Pancreas (tissue), 10 donors: ENCODE data around the gene PHLDA3. TPM values are rescaled to one million over a fixed set of nuclear protein-coding genes. Genes with fewer than 3 reads are reported as not detected.

Source experiments
- ATAC-seq, 4 donors: fragments of 200-7000 bp; cut with Tn5 transposase; one replicate each; pipeline versions ENCODE4 v1.8.0 to v1.9.1; 2020; ENCODE audit warnings: mild to moderate bottlenecking in 4 of 4, moderate library complexity in 4 of 4
- DNase-seq, 6 donors: peaks; one replicate each; pipeline ENCODE4 v3.0.0-alpha.2; 2020
- FAIRE-seq: peaks from 2 replicates; lab custom pipeline; 2012; peaks lifted over from hg19 to GRCh38; lab: Jason Lieb, UNC
- H3K27ac ChIP-seq, 4 donors: fragments of 200-600 bp; sonication (generic); 1 replicate in 3 of 4; 2 replicates in 1 of 4; pipeline versions ENCODE4 v1.5.0 to v1.8.0; 2020
- H3K27me3 ChIP-seq, 4 donors: fragments of 200-600 bp; one replicate each; pipeline ENCODE4 v1.8.0; 2021
- H3K36me3 ChIP-seq, 3 donors: fragments of 200-600 bp; sonication (generic) in 1 of 3; one replicate each; pipeline versions ENCODE4 v1.5.0 to v1.8.0; 2020 to 2021
- H3K4me1 ChIP-seq, 3 donors: fragments of 200-600 bp; one replicate each; pipeline ENCODE4 v1.8.0; 2021
- H3K4me3 ChIP-seq, 4 donors: fragments of 200-600 bp; sonication (generic) in 2 of 4; one replicate each; pipeline versions ENCODE4 v1.5.0 to v1.8.0; 2020 to 2021
- H3K9me3 ChIP-seq, 4 donors: fragments of 200-600 bp; one replicate each; pipeline ENCODE4 v1.8.0; 2021
- CTCF ChIP-seq, 4 donors: fragments of 200-600 bp; sonication (generic) in 3 of 4; IDR thresholded peaks; one replicate each; pipeline versions ENCODE4 v1.5.0 to v1.8.0; 2021; ENCODE audit warnings: antibody characterized with exemption in 4 of 4
- WGBS, 2 donors: extraction: QIAGEN DNeasy Blood & Tissue Kit; methylation state at CpG; one replicate each; pipeline ENCODE4 v1.1.7; 2013; 5-methylcytosine and 5-hydroxymethylcytosine counted together
- intact Hi-C, 3 donors: fragments of 100-400 bp; cut with DNase I; formaldehyde crosslinking; loops; one replicate each; pipeline versions ENCODE4 v1.11.1 to v1.14.2; 2022
- polyA plus RNA-seq, 2 donors: library from polyadenylated mRNA; stranded (reverse); fragments of 200-250 nt; gene quantifications; one replicate each; pipeline ENCODE4 v1.2.3, GENCODE V29; 2013
- total RNA-seq, 6 donors: library from RNA; stranded (reverse); fragmentation: NEBNext Ultra II Directional in 4 of 6; extraction: Animal tissue kit (Norgen Biotek cat#: 25700) in 4 of 6; gene quantifications; one replicate each; pipeline versions ENCODE4 v1.2.1 to v1.2.4, GENCODE V29; 2021 to 2023
- donor health status: healthy with polysubstance abuse.
- donor health status: DM: no; HTN: no; CAD: no; lungs with moderate emphysema.
- donor health status: DM: no; HTN: no; CAD: no.
- donor health status: control.
- donor health status: control.
- donor health status: Bipolar disorder and iron deficiency.
- donor health status: DM: yes; HTN: yes; CAD: no.
- donor health status: DM: no; HTN: no; CAD: no.
- donor health status: DM: no; HTN: no; CAD: no.
- donor health status: DM: yes; HTN: yes; CAD: no.

The PHLDA3 gene
- total and polyA plus RNA-seq, 8 donors = 8.6 to 24.4 (median 12.8) TPM

DNA sequence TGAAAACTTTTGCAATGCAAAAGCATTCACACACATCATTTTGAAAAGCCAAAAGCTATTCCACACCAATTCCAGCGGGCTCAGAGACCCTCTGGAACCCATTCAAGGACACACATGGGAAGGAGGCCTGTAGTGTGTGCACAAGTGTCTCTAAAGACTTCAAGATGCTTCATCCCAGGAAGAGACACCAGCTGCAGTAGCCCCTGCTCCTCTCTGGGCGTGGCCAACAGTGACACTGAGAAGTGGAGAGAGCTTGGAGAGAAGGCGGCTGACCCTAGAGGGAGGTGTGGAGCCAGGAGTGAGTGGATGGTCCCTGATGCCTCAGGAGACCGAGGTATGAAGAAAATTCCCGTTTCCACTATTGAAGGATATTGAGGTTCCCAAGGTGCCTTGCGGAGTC, 32.6 kb downstream of the PHLDA3 start:
- peaks cover 0 to 6% (median 0%) of the 10 kb centered on the region in 3 donors for H3K4me1 ChIP-seq
- H3K27me3 ChIP-seq = no peaks in the 10 kb centered on the region
- WGBS, 2 donors = 59 to 61% methylated on average over 6 of the region's 6 CpGs
- peak in 2 of 4 donors; percentile 19 to 24 for ATAC-seq
- H3K27ac ChIP-seq = no peak overlapping the region
- no peaks in the 10 kb centered on the region for H3K9me3 ChIP-seq
- no peaks in the 10 kb centered on the region for H3K36me3 ChIP-seq
- no peak for DNase-seq
- TF ChIP-seq CTCF (IDR thresholded peaks at IDR 0.05) = no peak
- H3K4me3 ChIP-seq = no peak overlapping the region
- intact Hi-C loops = no loop called here
- FAIRE-seq = no peak

DNA sequence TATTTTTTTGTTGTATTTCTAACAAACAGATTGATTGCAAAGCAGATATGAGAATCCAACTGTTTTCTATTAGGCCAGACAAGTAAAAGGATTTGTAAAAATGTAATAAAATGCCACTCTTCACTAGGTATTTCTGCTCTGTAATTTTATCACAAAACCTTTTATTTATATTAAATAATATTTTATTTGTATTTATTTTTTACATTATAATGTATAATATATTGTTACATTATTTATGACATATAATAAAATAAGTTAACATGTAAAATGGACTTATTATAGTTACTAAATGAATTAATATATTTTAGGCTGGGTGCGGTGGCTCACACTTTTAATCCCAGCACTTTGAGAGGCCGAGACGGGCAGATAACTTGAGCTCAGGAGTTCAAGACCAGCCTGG, 34.7 kb downstream of the PHLDA3 start:
- DNase-seq (no peak), FAIRE-seq (no peak), ATAC-seq (no peak)
- TF ChIP-seq CTCF (IDR thresholded peaks at IDR 0.05) = no peak
- Histone ChIP-seq H3K27ac (no peak overlapping the region), H3K4me1 (peaks cover 0 to 6% (median 0%) of the 10 kb centered on the region in 3 donors), H3K36me3 (no peaks in the 10 kb centered on the region), H3K4me3 (no peak overlapping the region), H3K27me3 (no peaks in the 10 kb centered on the region), H3K9me3 (no peaks in the 10 kb centered on the region)
- WGBS, 2 donors = 87 to 91% methylated on average over 3 of the region's 3 CpGs
- intact Hi-C loops = no loop called here

GRCh38 chr1:201433609-201434008, 35.4 kb downstream of the PHLDA3 start:
- intact Hi-C loops = no loop called here
- ATAC-seq = no peak
- H3K27me3 ChIP-seq = no peaks in the 10 kb centered on the region
- peaks cover 0 to 6% (median 0%) of the 10 kb centered on the region in 3 donors for H3K4me1 ChIP-seq
- no peak for DNase-seq
- whole genome bisulfite sequencing, 2 donors = 77 to 81% methylated on average over 6 of the region's 6 CpGs
- no peaks in the 10 kb centered on the region for H3K9me3 ChIP-seq
- H3K36me3 ChIP-seq = no peaks in the 10 kb centered on the region
- FAIRE-seq = no peak
- no peak for TF ChIP-seq CTCF (IDR thresholded peaks at IDR 0.05)
- H3K27ac ChIP-seq = no peak overlapping the region
- no peak overlapping the region for H3K4me3 ChIP-seq

GRCh38 chr1:201430776-201431175, 38.2 kb downstream of the PHLDA3 start:
- FAIRE-seq = no peak
- TF ChIP-seq CTCF (IDR thresholded peaks at IDR 0.05) = no peak
- H3K27me3 ChIP-seq = no peaks in the 10 kb centered on the region
- peak in 2 of 6 donors; percentile 27 to 31 for DNase-seq
- no peak overlapping the region for H3K27ac ChIP-seq
- intact Hi-C loops = no loop called here
- H3K4me3 ChIP-seq = no peak overlapping the region
- H3K9me3 ChIP-seq = no peaks in the 10 kb centered on the region
- peak in 3 of 4 donors; percentile 26 to 64 (median 44) for ATAC-seq
- H3K36me3 ChIP-seq = no peaks in the 10 kb centered on the region
- WGBS, 2 donors = 11 to 25% methylated on average over 4 of the region's 4 CpGs
- peaks cover 0 to 4% (median 0%) of the 10 kb centered on the region in 3 donors for H3K4me1 ChIP-seq

- DNase-seq = no peak
- no peaks in the 10 kb centered on the region for H3K27me3 ChIP-seq
- no peaks in the 10 kb centered on the region for H3K9me3 ChIP-seq
- no peak for FAIRE-seq
- 93 to 94% methylated on average over 17 to 18 of the region's 18 CpGs for WGBS, 2 donors
- H3K4me1 ChIP-seq = no peaks in the 10 kb centered on the region
- no peak for ATAC-seq
- intact Hi-C loops = no loop called here
- no peak overlapping the region for H3K27ac ChIP-seq
- no peaks in the 10 kb centered on the region for H3K36me3 ChIP-seq
- no peak for TF ChIP-seq CTCF (IDR thresholded peaks at IDR 0.05)
- H3K4me3 ChIP-seq = no peak overlapping the region
Measured at GRCh38 chr1:201429736-201430501, 39.1 kb downstream of the PHLDA3 start.
